Thymus (tissue), 11 donors: ENCODE data around the gene ZNF764. TPM values are rescaled to one million over a fixed set of nuclear protein-coding genes. Genes with fewer than 3 reads are reported as not detected.

Experiments
- DNase-seq, 9 donors: peaks; one replicate each; pipeline ENCODE4 v3.0.0-alpha.2; 2013; ENCODE audit warnings: low spot score in 9 of 9, low read depth in 6 of 9, missing footprints in 1 of 9
- H3K27ac ChIP-seq, 2 donors: one replicate each; pipeline ENCODE4 v1.5.1; 2013; ENCODE audit warnings: control low read depth in 1 of 2, low read depth in 1 of 2, low read length in 1 of 2, mild to moderate bottlenecking in 1 of 2, moderate library complexity in 1 of 2
- H3K27me3 ChIP-seq, 2 donors: one replicate each; pipeline ENCODE4 v1.5.1; 2013; ENCODE audit warnings: low read length in 1 of 2; ENCODE audit not compliant: control insufficient read depth in 2 of 2, insufficient read depth in 1 of 2
- H3K36me3 ChIP-seq, 2 donors: one replicate each; pipeline ENCODE4 v1.5.1; 2013; ENCODE audit warnings: low read length in 1 of 2, mild to moderate bottlenecking in 1 of 2, moderate library complexity in 1 of 2; ENCODE audit not compliant: control insufficient read depth in 2 of 2, insufficient read depth in 2 of 2
- H3K4me1 ChIP-seq, 2 donors: one replicate each; pipeline ENCODE4 v1.5.1; 2013; ENCODE audit warnings: low read length in 2 of 2; ENCODE audit not compliant: control insufficient read depth in 2 of 2, insufficient read depth in 2 of 2
- H3K4me3 ChIP-seq, 2 donors: one replicate each; pipeline ENCODE4 v1.5.1; 2013; ENCODE audit warnings: low read length in 2 of 2, control low read depth in 1 of 2, mild to moderate bottlenecking in 1 of 2
- H3K9me3 ChIP-seq, 2 donors: one replicate each; pipeline ENCODE4 v1.5.1; 2013; ENCODE audit warnings: low read length in 1 of 2, mild to moderate bottlenecking in 1 of 2; ENCODE audit not compliant: control insufficient read depth in 2 of 2, insufficient read depth in 1 of 2
- WGBS: extraction: QIAGEN DNeasy Blood & Tissue Kit; methylation state at CpG from one replicate; pipeline ENCODE4 v1.1.7; 2013; 5-methylcytosine and 5-hydroxymethylcytosine counted together
- polyA plus RNA-seq: library from polyadenylated mRNA; stranded (reverse); fragments of 200-250 nt; gene quantifications from one replicate; pipeline ENCODE4 v1.2.3, GENCODE V29; 2013
- total RNA-seq: library from RNA; stranded (reverse); fragments of 120-200 nt; gene quantifications from one replicate; pipeline ENCODE4 v1.2.4, GENCODE V29; 2013
- donor health status: healthy.

Gene ZNF764
- total and polyA plus RNA-seq, 2 donors, result 5.7 to 8.3 TPM

GRCh38 chr16:30521476-30521872 lies 36.7 kb downstream of the ZNF764 start:
- WGBS, result 98% methylated on average over 7 of the region's 7 CpGs

GRCh38 chr16:30519120-30520049 lies 38.8 kb downstream of the ZNF764 start:
- WGBS, result 96% methylated on average over 20 of the region's 20 CpGs
- H3K4me1 ChIP-seq, result no peaks in the 10 kb centered on the region
- no peak overlapping the region for H3K4me3 ChIP-seq
- no peak overlapping the region for H3K27ac ChIP-seq
- peaks cover 76 to 77% of the 10 kb centered on the region in 2 donors for H3K36me3 ChIP-seq
- H3K9me3 ChIP-seq, result no peaks in the 10 kb centered on the region
- no peaks in the 10 kb centered on the region for H3K27me3 ChIP-seq
- no peak for DNase-seq

More at GRCh38 chr16:30521476-30521872, 36.7 kb downstream of the ZNF764 start:
- H3K4me1 ChIP-seq, result peaks cover 0 to 7% of the 10 kb centered on the region in 2 donors
- H3K4me3 ChIP-seq, result no peak overlapping the region
- no peaks in the 10 kb centered on the region for H3K9me3 ChIP-seq
- H3K27ac ChIP-seq, result no peak overlapping the region
- peaks cover 6 to 8% of the 10 kb centered on the region in 2 donors for H3K27me3 ChIP-seq
- peaks cover 58 to 62% of the 10 kb centered on the region in 2 donors for H3K36me3 ChIP-seq
- no peak for DNase-seq

- WGBS, result 98% methylated on average over 10 of the region's 10 CpGs
- Histone ChIP-seq H3K27me3 (no peaks in the 10 kb centered on the region), H3K9me3 (no peaks in the 10 kb centered on the region), H3K27ac (no peak overlapping the region), H3K4me1 (no peaks in the 10 kb centered on the region), H3K4me3 (no peak overlapping the region), H3K36me3 (peaks cover 83% of the 10 kb centered on the region in 2 donors)
- DNase-seq, result no peak
These were observed 39.6 kb downstream of the ZNF764 start for GRCh38 chr16:30518552-30518951.

GRCh38 chr16:30515275-30515674 lies 42.9 kb downstream of the ZNF764 start:
- no peak overlapping the region for H3K27ac ChIP-seq
- no peak overlapping the region for H3K4me3 ChIP-seq
- H3K36me3 ChIP-seq, result peaks cover 94 to 95% of the 10 kb centered on the region in 2 donors
- no peaks in the 10 kb centered on the region for H3K27me3 ChIP-seq
- no peak for DNase-seq
- WGBS, result 95% methylated on average over 2 of the region's 2 CpGs
- no peaks in the 10 kb centered on the region for H3K4me1 ChIP-seq
- no peaks in the 10 kb centered on the region for H3K9me3 ChIP-seq

GRCh38 chr16:30511509-30511908 lies 46.7 kb downstream of the ZNF764 start:
- no peak overlapping the region for H3K27ac ChIP-seq
- DNase-seq, result no peak
- H3K9me3 ChIP-seq, result no peaks in the 10 kb centered on the region
- no peak overlapping the region for H3K4me3 ChIP-seq
- H3K4me1 ChIP-seq, result no peaks in the 10 kb centered on the region
- H3K27me3 ChIP-seq, result no peaks in the 10 kb centered on the region
- H3K36me3 ChIP-seq, result peaks cover 84 to 87% of the 10 kb centered on the region in 2 donors
- WGBS, result 98% methylated on average over 3 of the region's 3 CpGs

GRCh38 chr16:30510376-30510938 lies 47.7 kb downstream of the ZNF764 start:
- no peaks in the 10 kb centered on the region for H3K27me3 ChIP-seq
- no peak overlapping the region for H3K4me3 ChIP-seq
- DNase-seq, result no peak
- H3K27ac ChIP-seq, result peak overlapping the region in 1 of 2 donors; percentile 15
- 97% methylated on average over 4 of the region's 4 CpGs for WGBS
- H3K4me1 ChIP-seq, result no peaks in the 10 kb centered on the region
- H3K36me3 ChIP-seq, result peaks cover 85% of the 10 kb centered on the region in 2 donors
- H3K9me3 ChIP-seq, result no peaks in the 10 kb centered on the region

- no peak overlapping the region for H3K27ac ChIP-seq
- DNase-seq, result no peak
- H3K4me1 ChIP-seq, result no peaks in the 10 kb centered on the region
- H3K9me3 ChIP-seq, result no peaks in the 10 kb centered on the region
- whole genome bisulfite sequencing, result 96% methylated on average over 4 of the region's 4 CpGs
- no peak overlapping the region for H3K4me3 ChIP-seq
- H3K36me3 ChIP-seq, result peaks cover 85 to 88% of the 10 kb centered on the region in 2 donors
- H3K27me3 ChIP-seq, result no peaks in the 10 kb centered on the region
These were observed 49.0 kb downstream of the ZNF764 start for GRCh38 chr16:30509081-30509765.
